AML-193 (cell line): ENCODE measurements around the gene PPP4R2.

Experiments
- DNase-seq, 2 experiments: peaks; one replicate each; lab custom pipeline; 2025; lab: John Stamatoyannopoulos, UW

PPP4R2 gene

GRCh38 chr3:73069775-73070444 lies 73.3 kb downstream of the PPP4R2 start:
- no peak for DNase-seq

- DNase-seq: peak in 1 of 2 experiments; percentile 15
Observed at GRCh38 chr3:73070675-73071575, 74.3 kb downstream of the PPP4R2 start.

GRCh38 chr3:73071952-73072351 lies 75.3 kb downstream of the PPP4R2 start:
- DNase-seq: no peak

- DNase-seq: peak; percentile 70 to 74
Observed at GRCh38 chr3:73072634-73073033, 76.0 kb downstream of the PPP4R2 start.

GRCh38 chr3:73073091-73073707 lies 76.6 kb downstream of the PPP4R2 start:
- no peak for DNase-seq

GRCh38 chr3:73074781-73075180 lies 78.2 kb downstream of the PPP4R2 start:
- DNase-seq: no peak

GRCh38 chr3:73080216-73080966 lies 83.8 kb downstream of the PPP4R2 start:
- no peak for DNase-seq

GRCh38 chr3:73081140-73081539 lies 84.5 kb downstream of the PPP4R2 start:
- DNase-seq: no peak

GRCh38 chr3:73084170-73084569 lies 87.6 kb downstream of the PPP4R2 start:
- no peak for DNase-seq

GRCh38 chr3:73086071-73086494 lies 89.5 kb downstream of the PPP4R2 start:
- peak; percentile 35 to 44 for DNase-seq

- DNase-seq: peak; percentile 63 to 64
Observed at GRCh38 chr3:73094129-73094528, 97.5 kb downstream of the PPP4R2 start.

GRCh38 chr3:73094951-73095350 lies 98.3 kb downstream of the PPP4R2 start:
- DNase-seq: no peak

GRCh38 chr3:73096169-73096568 lies 99.6 kb downstream of the PPP4R2 start:
- no peak for DNase-seq

- DNase-seq: no peak
Observed at GRCh38 chr3:73098026-73098425, 101.4 kb downstream of the PPP4R2 start.

- peak in 1 of 2 experiments; percentile 34 for DNase-seq
Observed at GRCh38 chr3:73098873-73099272, 102.3 kb downstream of the PPP4R2 start.

- DNase-seq: peak; percentile 65 to 80
Observed at GRCh38 chr3:73100741-73101559, 104.3 kb downstream of the PPP4R2 start.

GRCh38 chr3:73101881-73102280 lies 105.3 kb downstream of the PPP4R2 start:
- DNase-seq: no peak

GRCh38 chr3:73107215-73107614 lies 110.6 kb downstream of the PPP4R2 start:
- DNase-seq: no peak

GRCh38 chr3:73107676-73108187 lies 111.1 kb downstream of the PPP4R2 start:
- DNase-seq: no peak

GRCh38 chr3:73108750-73109149 lies 112.1 kb downstream of the PPP4R2 start:
- no peak for DNase-seq

- DNase-seq: no peak
Observed at GRCh38 chr3:73110530-73110929, 113.9 kb downstream of the PPP4R2 start.
